Transverse colon (tissue), 4 donors: ENCODE data around the gene ROCK2.

Experiments
- EP300 ChIP-seq: sonication (generic); formaldehyde crosslinking; IDR thresholded peaks from one replicate; pipeline ENCODE4 v1.6.1; 2017; ENCODE audit warnings: antibody characterized with exemption, low read depth
- POLR2A ChIP-seq: fragments of 450-650 bp; IDR thresholded peaks from one replicate; pipeline ENCODE4 v1.6.1; 2016; ENCODE audit warnings: antibody characterized with exemption, mild to moderate bottlenecking, moderate library complexity
- POLR2AphosphoS5 ChIP-seq, 3 donors: sonication (generic); formaldehyde crosslinking; IDR thresholded peaks; one replicate each; pipeline ENCODE4 v1.6.1; 2016; ENCODE audit warnings: antibody characterized with exemption in 3 of 3
- TF ChIP-seq, protein P1 (sequence below), 5 experiments: fragments of 200-600 bp in 3 of 5; fragments of 450-650 bp in 2 of 5; sonication (generic) in 3 of 5; IDR thresholded peaks; 1 replicate in 2 of 5; 2 replicates in 3 of 5; pipeline ENCODE4 v1.5.1; 2016 to 2017; ENCODE audit warnings: antibody characterized with exemption in 5 of 5, inconsistent platforms in 3 of 5, mild to moderate bottlenecking in 2 of 5, moderate library complexity in 1 of 5

DNA sequence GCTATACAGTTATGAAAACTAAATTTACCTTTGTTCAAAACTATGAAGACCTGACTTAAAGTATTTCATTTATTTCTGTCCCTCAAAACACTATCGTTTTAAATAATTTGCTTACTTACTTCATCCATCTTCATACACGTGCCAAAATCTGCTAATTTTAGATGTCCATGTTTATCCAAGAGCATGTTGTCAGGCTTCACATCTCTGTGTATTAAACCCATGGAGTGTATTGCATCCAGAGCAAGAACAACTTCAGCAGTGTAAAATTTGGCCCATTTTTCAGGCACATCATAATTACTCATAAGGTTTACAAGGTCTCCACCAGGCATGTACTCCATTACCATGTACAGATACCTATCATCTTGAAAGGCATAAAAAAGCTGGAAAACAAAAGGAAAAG, 108.9 kb downstream of the ROCK2 start:
- TF ChIP-seq POLR2A (no peak), POLR2AphosphoS5 (IDR thresholded peaks at IDR 0.05) (no peak), EP300 (no peak)
- TF ChIP-seq, protein P1, sequence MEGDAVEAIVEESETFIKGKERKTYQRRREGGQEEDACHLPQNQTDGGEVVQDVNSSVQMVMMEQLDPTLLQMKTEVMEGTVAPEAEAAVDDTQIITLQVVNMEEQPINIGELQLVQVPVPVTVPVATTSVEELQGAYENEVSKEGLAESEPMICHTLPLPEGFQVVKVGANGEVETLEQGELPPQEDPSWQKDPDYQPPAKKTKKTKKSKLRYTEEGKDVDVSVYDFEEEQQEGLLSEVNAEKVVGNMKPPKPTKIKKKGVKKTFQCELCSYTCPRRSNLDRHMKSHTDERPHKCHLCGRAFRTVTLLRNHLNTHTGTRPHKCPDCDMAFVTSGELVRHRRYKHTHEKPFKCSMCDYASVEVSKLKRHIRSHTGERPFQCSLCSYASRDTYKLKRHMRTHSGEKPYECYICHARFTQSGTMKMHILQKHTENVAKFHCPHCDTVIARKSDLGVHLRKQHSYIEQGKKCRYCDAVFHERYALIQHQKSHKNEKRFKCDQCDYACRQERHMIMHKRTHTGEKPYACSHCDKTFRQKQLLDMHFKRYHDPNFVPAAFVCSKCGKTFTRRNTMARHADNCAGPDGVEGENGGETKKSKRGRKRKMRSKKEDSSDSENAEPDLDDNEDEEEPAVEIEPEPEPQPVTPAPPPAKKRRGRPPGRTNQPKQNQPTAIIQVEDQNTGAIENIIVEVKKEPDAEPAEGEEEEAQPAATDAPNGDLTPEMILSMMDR (IDR thresholded peaks at IDR 0.05) = no peak
